OCI-LY1 (cell line): ENCODE results near the gene MYORG.
"Not testable (repeated sequence)": the region's sequence is repeated elsewhere in the genome, so short reads cannot be mapped to it uniquely, and the experiment has no call there.

ENCODE experiments used
- H2AFZ ChIP-seq: fragments of 200-600 bp; sonication (generic), shearing (Covaris generic); 2 replicates; pipeline ENCODE4 v1.6.0; 2014; ENCODE audit warnings: antibody characterized with exemption, mild to moderate bottlenecking, low read length
- H3F3A ChIP-seq: fragments of 200-600 bp; sonication (generic), shearing (Covaris generic); 2 replicates; pipeline ENCODE4 v1.6.0; 2014; ENCODE audit warnings: mild to moderate bottlenecking, antibody characterized with exemption, low read length, moderate library complexity; ENCODE audit not compliant: insufficient read depth
- H3K27ac ChIP-seq: fragments of 200-600 bp; sonication (generic); 2 replicates; pipeline ENCODE4 v1.5.1; 2014; ENCODE audit warnings: low read length, mixed run types, mild to moderate bottlenecking, low read depth; ENCODE audit not compliant: poor library complexity, severe bottlenecking
- H3K27me3 ChIP-seq: fragments of 200-600 bp; sonication (generic); 2 replicates; pipeline ENCODE4 v1.6.0; 2014; ENCODE audit warnings: antibody characterized with exemption, mild to moderate bottlenecking, low read length, moderate library complexity; ENCODE audit not compliant: insufficient read depth
- H3K36me3 ChIP-seq: fragments of 200-600 bp; sonication (generic); 2 replicates; pipeline ENCODE4 v1.6.1; 2014; ENCODE audit warnings: mild to moderate bottlenecking, antibody characterized with exemption, low read length, moderate library complexity, mixed read lengths; ENCODE audit not compliant: insufficient read depth
- H3K4me1 ChIP-seq: fragments of 200-600 bp; sonication (generic); 2 replicates; pipeline ENCODE4 v1.5.1; 2014; ENCODE audit warnings: mild to moderate bottlenecking, low read length, moderate library complexity; ENCODE audit not compliant: insufficient read depth, severe bottlenecking
- H3K4me2 ChIP-seq: fragments of 200-600 bp; sonication (generic), shearing (Covaris generic); 2 replicates; pipeline ENCODE4 v1.6.1; 2014; ENCODE audit warnings: low read length
- H3K4me3 ChIP-seq: fragments of 200-600 bp; sonication (generic); 2 replicates; pipeline ENCODE4 v1.5.1; 2014; ENCODE audit warnings: low read length, low read depth, mild to moderate bottlenecking, mixed read lengths; ENCODE audit not compliant: poor library complexity, severe bottlenecking
- H3K79me2 ChIP-seq: fragments of 200-600 bp; shearing (Covaris generic); 2 replicates; pipeline ENCODE4 v1.6.1; 2016; ENCODE audit warnings: mixed run types, low read length, mixed read lengths; ENCODE audit not compliant: insufficient read depth
- H3K9ac ChIP-seq: fragments of 200-600 bp; sonication (generic), shearing (Covaris generic); 2 replicates; pipeline ENCODE4 v1.6.1; 2014; ENCODE audit warnings: mild to moderate bottlenecking, low read length, mixed read lengths
- H3K9me2 ChIP-seq: fragments of 200-600 bp; sonication (generic), shearing (Covaris generic); 2 replicates; pipeline ENCODE4 v1.6.1; 2014; ENCODE audit warnings: low read depth, mild to moderate bottlenecking, low read length, mixed read lengths
- H3K9me3 ChIP-seq: fragments of 200-600 bp; shearing (Covaris generic); 2 replicates; pipeline ENCODE4 v1.6.1; 2014; ENCODE audit warnings: low read length, mixed read lengths
- H4K20me1 ChIP-seq: fragments of 200-600 bp; sonication (generic), shearing (Covaris generic); 2 replicates; pipeline ENCODE4 v1.6.0; 2016; ENCODE audit warnings: mild to moderate bottlenecking, low read length; ENCODE audit not compliant: insufficient read depth
- CTCF ChIP-seq: fragments of 200-600 bp; sonication (generic), shearing (Covaris generic); IDR thresholded peaks from 2 replicates; pipeline ENCODE4 v1.5.1; 2017; ENCODE audit warnings: mild to moderate bottlenecking, antibody characterized with exemption, low read length, moderate library complexity, mixed read lengths
- EZH2 ChIP-seq: fragments of 200-600 bp; sonication (generic), shearing (Covaris generic); IDR thresholded peaks from 2 replicates; pipeline ENCODE4 v1.8.0; 2017; ENCODE audit warnings: borderline replicate concordance, mixed run types, mild to moderate bottlenecking, antibody characterized with exemption, low read length, moderate library complexity, mixed read lengths

MYORG gene

DNA sequence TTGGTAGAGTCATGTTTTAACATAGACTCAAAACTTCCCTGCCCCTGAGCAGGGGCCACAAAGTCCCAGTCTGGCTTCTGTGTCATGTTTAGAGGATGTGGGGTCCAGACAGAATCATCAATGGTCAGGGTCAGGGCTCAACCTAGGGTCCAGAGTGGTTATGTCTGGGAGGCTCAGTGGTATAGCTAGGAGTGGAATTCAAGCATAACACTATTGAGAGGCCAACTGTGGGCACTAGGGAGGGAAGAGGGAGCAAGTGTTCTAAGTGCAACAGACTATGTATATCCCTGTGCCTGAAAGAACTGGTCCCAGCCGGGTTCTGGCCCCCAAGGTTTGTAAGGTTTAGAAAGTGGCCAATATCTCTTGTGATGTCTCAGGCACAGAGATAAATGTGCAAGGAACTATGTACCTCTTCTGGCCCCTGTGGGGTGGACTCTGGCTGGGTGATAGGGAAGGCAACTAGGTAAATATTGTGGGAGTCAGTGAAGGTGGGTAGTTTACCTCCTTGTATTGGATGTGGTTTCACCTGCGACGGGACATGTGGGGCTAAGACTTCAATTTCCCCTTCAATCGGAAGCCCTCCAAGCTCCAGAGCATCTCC lies 14.0 kb downstream of the MYORG start:
- Histone ChIP-seq H3K4me1 (no peaks in the 10 kb centered on the region), H3K27me3 (no peaks in the 10 kb centered on the region), H3K36me3 (no peaks in the 10 kb centered on the region; the same call in 1 of the 2 replicates), H3K4me3 (no peak overlapping the region), H2AFZ (no peak overlapping the region), H3K4me2 (no peak overlapping the region), H3K9ac (no peak overlapping the region), H4K20me1 (no peaks in the 10 kb centered on the region), H3F3A (no peaks in the 10 kb centered on the region), H3K9me3 (no peaks in the 10 kb centered on the region), H3K79me2 (no peaks in the 10 kb centered on the region), H3K27ac (no peak overlapping the region), H3K9me2 (no peaks in the 10 kb centered on the region)
- TF ChIP-seq CTCF (no peak), EZH2 (no peak)

DNA sequence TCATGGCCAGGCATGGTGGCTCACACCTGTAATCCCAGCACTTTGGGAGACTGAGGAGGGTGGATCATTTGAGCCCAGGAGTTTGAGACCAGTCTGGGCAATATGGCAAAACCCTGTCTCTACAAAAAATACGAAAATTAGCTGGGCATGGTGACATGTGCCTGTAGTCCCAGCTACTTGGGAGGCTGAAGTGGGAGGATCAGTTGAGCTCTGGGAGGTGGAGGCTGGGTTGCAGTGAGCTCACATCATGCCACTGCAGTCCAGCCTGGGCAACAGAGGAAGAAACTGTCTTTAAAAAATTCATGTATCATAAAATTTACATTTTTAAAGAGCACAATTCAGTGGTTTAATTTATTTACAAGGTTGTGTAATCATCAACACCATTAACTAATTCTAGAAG lies 23.7 kb downstream of the MYORG start:
- not testable (repeated sequence) for H3K9ac ChIP-seq, H3K9me2 ChIP-seq, H3K4me1 ChIP-seq, H3K4me2 ChIP-seq, H2AFZ ChIP-seq, H3K36me3 ChIP-seq, H3F3A ChIP-seq, H3K4me3 ChIP-seq, H3K9me3 ChIP-seq, H3K79me2 ChIP-seq, H4K20me1 ChIP-seq, H3K27me3 ChIP-seq, H3K27ac ChIP-seq

GRCh38 chr9:34352122-34352652 lies 24.5 kb downstream of the MYORG start:
- not testable (repeated sequence) for H3K4me2 ChIP-seq, H4K20me1 ChIP-seq, H3K4me1 ChIP-seq, H3K9ac ChIP-seq, H3K9me2 ChIP-seq, H2AFZ ChIP-seq, H3K27me3 ChIP-seq, H3F3A ChIP-seq, H3K27ac ChIP-seq, H3K36me3 ChIP-seq, H3K79me2 ChIP-seq, H3K4me3 ChIP-seq, H3K9me3 ChIP-seq

DNA sequence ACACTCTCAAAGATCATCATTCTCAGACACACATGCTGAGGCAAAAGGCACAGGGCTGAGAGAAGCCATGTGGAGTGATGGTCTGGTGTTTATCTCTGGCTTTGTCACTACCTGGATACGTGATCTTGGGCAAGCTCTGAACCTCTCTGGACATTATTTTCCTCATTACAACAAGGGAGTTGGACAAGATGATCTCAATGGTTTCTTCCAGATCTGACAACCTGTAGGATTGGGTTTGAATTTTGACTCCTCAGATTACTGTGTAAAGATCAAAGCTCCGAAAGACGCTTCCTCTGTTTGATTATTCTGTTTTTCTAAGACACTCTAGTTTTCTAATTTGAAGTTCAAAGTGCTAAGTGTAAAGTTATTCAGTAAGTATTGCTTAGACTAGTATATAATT lies 27.4 kb downstream of the MYORG start:
- no peaks in the 10 kb centered on the region for H3K79me2 ChIP-seq
- no peaks in the 10 kb centered on the region for H4K20me1 ChIP-seq
- H3K4me2 ChIP-seq, result no peak overlapping the region

More for the DNA sequence above, 27.4 kb downstream of the MYORG start:
- no peaks in the 10 kb centered on the region; the same call in 1 of the 2 replicates for H3K36me3 ChIP-seq
- H3K27ac ChIP-seq, result no peak overlapping the region
- no peak overlapping the region for H3K4me3 ChIP-seq
- H3F3A ChIP-seq, result no peaks in the 10 kb centered on the region
- no peak overlapping the region for H2AFZ ChIP-seq
- no peaks in the 10 kb centered on the region for H3K9me2 ChIP-seq
- no peak overlapping the region for H3K9ac ChIP-seq
- TF ChIP-seq EZH2, result no peak
- no peak for TF ChIP-seq CTCF
- no peaks in the 10 kb centered on the region for H3K27me3 ChIP-seq
- no peaks in the 10 kb centered on the region for H3K4me1 ChIP-seq
- no peaks in the 10 kb centered on the region for H3K9me3 ChIP-seq
